GM19467 (cell line): Measurements from ENCODE around the gene POFUT2.

Source experiments
- ATAC-seq: cut with Tn5 transposase; IDR thresholded peaks from one replicate; pipeline ENCODE4 v1.9.1; 2021; ENCODE audit warnings: mild to moderate bottlenecking, moderate library complexity; ENCODE audit not compliant: unreplicated experiment

Gene POFUT2

GRCh38 chr21:45252448-45252925 is 35.2 kb downstream of the POFUT2 start:
- no peak for ATAC-seq

GRCh38 chr21:45251635-45252447 is 35.9 kb downstream of the POFUT2 start:
- ATAC-seq = no peak

- ATAC-seq = no peak
These were observed 36.6 kb downstream of the POFUT2 start for GRCh38 chr21:45250914-45251634.

- ATAC-seq = no peak
These were observed 37.4 kb downstream of the POFUT2 start for GRCh38 chr21:45250272-45250671.

- no peak for ATAC-seq
These were observed 38.1 kb downstream of the POFUT2 start for GRCh38 chr21:45249626-45250025.

- ATAC-seq = no peak
These were observed 38.8 kb downstream of the POFUT2 start for GRCh38 chr21:45248893-45249381.

GRCh38 chr21:45248301-45248892 is 39.3 kb downstream of the POFUT2 start:
- ATAC-seq = no peak

GRCh38 chr21:45246386-45247320 is 41.0 kb downstream of the POFUT2 start:
- ATAC-seq = no peak

GRCh38 chr21:45244799-45245340 is 42.8 kb downstream of the POFUT2 start:
- no peak for ATAC-seq

- ATAC-seq = no peak
These were observed 44.1 kb downstream of the POFUT2 start for GRCh38 chr21:45243603-45244002.

- no peak for ATAC-seq
These were observed 46.3 kb downstream of the POFUT2 start for GRCh38 chr21:45241357-45241756.

- no peak for ATAC-seq
These were observed 50.3 kb downstream of the POFUT2 start for GRCh38 chr21:45237401-45237800.

- ATAC-seq = no peak
These were observed 51.2 kb downstream of the POFUT2 start for GRCh38 chr21:45236481-45236880.

GRCh38 chr21:45235488-45235887 is 52.2 kb downstream of the POFUT2 start:
- no peak for ATAC-seq

GRCh38 chr21:45234965-45235364 is 52.7 kb downstream of the POFUT2 start:
- ATAC-seq = no peak

- no peak for ATAC-seq
These were observed 53.6 kb downstream of the POFUT2 start for GRCh38 chr21:45234127-45234526.

- ATAC-seq = no peak
These were observed 56.0 kb downstream of the POFUT2 start for GRCh38 chr21:45231705-45232104.

- no peak for ATAC-seq
These were observed 58.9 kb downstream of the POFUT2 start for GRCh38 chr21:45228656-45229240.

GRCh38 chr21:45228171-45228641 is 59.5 kb downstream of the POFUT2 start:
- no peak for ATAC-seq

- no peak for ATAC-seq
These were observed 60.0 kb downstream of the POFUT2 start for GRCh38 chr21:45227735-45228134.
